Natural killer cell (primary cell): ENCODE measurements around the gene HIVEP3. TPM values are rescaled to one million over a fixed set of nuclear protein-coding genes. Genes with fewer than 3 reads are reported as not detected.

Experiments
- ATAC-seq, 3 donors: fragments of 150-1000 bp in 2 of 3; fragments of 200-7000 bp in 1 of 3; cut with Tn5 transposase; 1 replicate in 1 of 3; 2 replicates in 2 of 3; pipeline ENCODE4 v1.10.0; 2021; ENCODE audit warnings: mild to moderate bottlenecking in 2 of 3, moderate library complexity in 2 of 3
- DNase-seq, 2 donors: peaks; one replicate each; pipeline versions ENCODE4 v3.0.0 to v3.0.0-alpha.2; 2013 to 2021; ENCODE audit warnings: mixed read lengths in 1 of 2
- H3K27ac ChIP-seq: one replicate; pipeline ENCODE4 v1.5.1; 2013; ENCODE audit warnings: mild to moderate bottlenecking, low read length
- H3K27me3 ChIP-seq: one replicate; pipeline ENCODE4 v1.6.1; 2013; ENCODE audit warnings: low read length; ENCODE audit not compliant: control insufficient read depth, insufficient read depth
- H3K36me3 ChIP-seq: one replicate; pipeline ENCODE4 v1.6.1; 2013; ENCODE audit warnings: low read length; ENCODE audit not compliant: control insufficient read depth, insufficient read depth
- H3K4me1 ChIP-seq: one replicate; pipeline ENCODE4 v1.6.1; 2013; ENCODE audit warnings: low read length; ENCODE audit not compliant: control insufficient read depth, insufficient read depth
- H3K4me3 ChIP-seq: one replicate; pipeline ENCODE4 v1.5.1; 2013; ENCODE audit warnings: low read length
- H3K9me3 ChIP-seq: one replicate; pipeline ENCODE4 v1.6.1; 2013; ENCODE audit warnings: low read length; ENCODE audit not compliant: control insufficient read depth, insufficient read depth
- H3K27ac Mint-ChIP-seq, 2 donors: one replicate each; pipeline ENCODE4 v1.8.0; 2022; ENCODE audit warnings: mild to moderate bottlenecking in 2 of 2, mixed read lengths in 2 of 2, moderate library complexity in 1 of 2
- H3K27me3 Mint-ChIP-seq, 2 donors: one replicate each; pipeline ENCODE4 v1.8.0; 2022; ENCODE audit warnings: low read depth in 2 of 2, mixed read lengths in 2 of 2
- H3K36me3 Mint-ChIP-seq: one replicate; pipeline ENCODE4 v1.8.0; 2022; ENCODE audit warnings: mixed read lengths
- H3K4me1 Mint-ChIP-seq, 2 donors: one replicate each; pipeline ENCODE4 v1.8.0; 2022; ENCODE audit warnings: mixed read lengths in 2 of 2
- H3K4me3 Mint-ChIP-seq: one replicate; pipeline ENCODE4 v1.8.0; 2022; ENCODE audit warnings: mild to moderate bottlenecking, moderate library complexity, mixed read lengths
- H3K9me3 Mint-ChIP-seq, 2 donors: one replicate each; pipeline ENCODE4 v1.8.0; 2022; ENCODE audit warnings: mixed read lengths in 2 of 2
- WGBS: methylation state at CpG from one replicate; pipeline ENCODE4 v1.1.7; 2013; ENCODE audit warnings: missing lambda C conversion rate; ENCODE audit not compliant: insufficient coverage; 5-methylcytosine and 5-hydroxymethylcytosine counted together
- intact Hi-C: fragments of 100-400 bp; cut with micrococcal nuclease; formaldehyde crosslinking; loops from one replicate; pipeline ENCODE4 v1.14.2; 2022
- total RNA-seq, 4 donors: library from RNA; stranded (reverse); fragments of 120-200 nt in 1 of 4; gene quantifications; one replicate each; pipeline versions ENCODE4 v1.2.3 to v1.2.4, GENCODE V29; 2013 to 2022
- TF ChIP-seq, protein P1 (sequence below): fragments of 200-600 bp; IDR thresholded peaks from one replicate; pipeline ENCODE4 v1.8.0; 2022; ENCODE audit warnings: antibody characterized with exemption

The HIVEP3 gene
- total RNA-seq, 3 donors from 2014 or later (not counting 1 experiment from before 2014, with no cell fraction given) = 26.2 to 35.2 (median 29.8) TPM

DNA sequence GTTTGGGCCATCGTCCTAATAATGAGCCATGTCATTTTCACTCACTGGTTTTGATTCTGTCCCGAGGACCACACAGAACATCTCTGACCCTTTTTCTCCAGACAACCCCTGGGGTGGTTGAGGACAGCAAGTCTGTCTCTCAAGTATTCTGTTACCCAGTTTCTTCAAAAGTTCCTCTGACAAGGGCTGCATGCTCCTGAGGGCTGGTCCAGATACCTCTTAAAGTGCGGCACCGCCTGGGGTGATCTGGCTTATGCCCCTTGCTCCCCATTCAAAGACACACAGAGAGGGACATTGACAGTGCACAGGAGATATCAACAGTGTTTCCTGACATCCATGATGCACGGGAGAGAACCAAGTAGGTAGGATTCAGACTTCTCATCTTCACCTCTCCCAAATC, 301.4 kb downstream of the HIVEP3 start:
- no peaks in the 10 kb centered on the region for H3K27me3 Mint-ChIP-seq
- no peak overlapping the region for H3K4me3 Mint-ChIP-seq
- no peak overlapping the region for H3K4me3 ChIP-seq
- TF ChIP-seq, protein P1, sequence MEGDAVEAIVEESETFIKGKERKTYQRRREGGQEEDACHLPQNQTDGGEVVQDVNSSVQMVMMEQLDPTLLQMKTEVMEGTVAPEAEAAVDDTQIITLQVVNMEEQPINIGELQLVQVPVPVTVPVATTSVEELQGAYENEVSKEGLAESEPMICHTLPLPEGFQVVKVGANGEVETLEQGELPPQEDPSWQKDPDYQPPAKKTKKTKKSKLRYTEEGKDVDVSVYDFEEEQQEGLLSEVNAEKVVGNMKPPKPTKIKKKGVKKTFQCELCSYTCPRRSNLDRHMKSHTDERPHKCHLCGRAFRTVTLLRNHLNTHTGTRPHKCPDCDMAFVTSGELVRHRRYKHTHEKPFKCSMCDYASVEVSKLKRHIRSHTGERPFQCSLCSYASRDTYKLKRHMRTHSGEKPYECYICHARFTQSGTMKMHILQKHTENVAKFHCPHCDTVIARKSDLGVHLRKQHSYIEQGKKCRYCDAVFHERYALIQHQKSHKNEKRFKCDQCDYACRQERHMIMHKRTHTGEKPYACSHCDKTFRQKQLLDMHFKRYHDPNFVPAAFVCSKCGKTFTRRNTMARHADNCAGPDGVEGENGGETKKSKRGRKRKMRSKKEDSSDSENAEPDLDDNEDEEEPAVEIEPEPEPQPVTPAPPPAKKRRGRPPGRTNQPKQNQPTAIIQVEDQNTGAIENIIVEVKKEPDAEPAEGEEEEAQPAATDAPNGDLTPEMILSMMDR = no peak
- 87% methylated on average over 5 of the region's 5 CpGs for WGBS
- H3K4me1 Mint-ChIP-seq = peaks cover 34 to 54% of the 10 kb centered on the region in 2 donors
- H3K9me3 Mint-ChIP-seq = no peaks in the 10 kb centered on the region
- H3K36me3 Mint-ChIP-seq = no peaks in the 10 kb centered on the region
- H3K27me3 ChIP-seq = no peaks in the 10 kb centered on the region
- H3K27ac Mint-ChIP-seq = no peak overlapping the region
- no peaks in the 10 kb centered on the region for H3K36me3 ChIP-seq
- DNase-seq (no peak), ATAC-seq (no peak)
- peaks cover 4% of the 10 kb centered on the region for H3K4me1 ChIP-seq
- intact Hi-C loops = no loop called here
- H3K9me3 ChIP-seq = no peaks in the 10 kb centered on the region
- no peak overlapping the region for H3K27ac ChIP-seq

DNA sequence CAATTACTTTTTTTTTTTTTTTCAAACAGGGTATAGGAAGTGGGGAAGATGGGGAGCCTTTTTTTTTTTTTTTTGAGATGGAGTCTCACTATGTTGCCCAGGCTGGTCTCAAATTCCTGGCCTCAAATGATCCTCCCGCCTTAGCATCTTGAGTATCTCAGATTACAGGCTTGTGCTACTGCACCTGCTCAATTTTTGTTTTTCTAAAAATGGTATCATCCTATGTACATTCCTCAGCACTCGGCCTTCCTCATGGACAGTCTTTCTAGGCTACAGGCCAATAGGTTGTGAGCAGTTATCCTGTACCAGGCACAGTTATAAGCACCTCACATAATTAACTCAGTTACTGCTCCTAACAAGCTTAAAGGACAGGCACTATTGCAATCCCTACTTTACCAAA, 302.2 kb downstream of the HIVEP3 start:
- no peaks in the 10 kb centered on the region for H3K36me3 Mint-ChIP-seq
- H3K4me1 Mint-ChIP-seq = peaks cover 28 to 52% of the 10 kb centered on the region in 2 donors
- TF ChIP-seq, protein P1 = no peak
- H3K9me3 Mint-ChIP-seq = no peaks in the 10 kb centered on the region
- Histone ChIP-seq H3K36me3 (no peaks in the 10 kb centered on the region), H3K9me3 (no peaks in the 10 kb centered on the region), H3K27me3 (no peaks in the 10 kb centered on the region), H3K27ac (no peak overlapping the region), H3K4me1 (peaks cover 4% of the 10 kb centered on the region), H3K4me3 (no peak overlapping the region)
- H3K27ac Mint-ChIP-seq = no peak overlapping the region
- H3K27me3 Mint-ChIP-seq = no peaks in the 10 kb centered on the region
- no peak for DNase-seq
- no peak overlapping the region for H3K4me3 Mint-ChIP-seq
- intact Hi-C loops = no loop called here
- WGBS = 100% methylated on average over 2 of the region's 2 CpGs
- ATAC-seq = no peak

DNA sequence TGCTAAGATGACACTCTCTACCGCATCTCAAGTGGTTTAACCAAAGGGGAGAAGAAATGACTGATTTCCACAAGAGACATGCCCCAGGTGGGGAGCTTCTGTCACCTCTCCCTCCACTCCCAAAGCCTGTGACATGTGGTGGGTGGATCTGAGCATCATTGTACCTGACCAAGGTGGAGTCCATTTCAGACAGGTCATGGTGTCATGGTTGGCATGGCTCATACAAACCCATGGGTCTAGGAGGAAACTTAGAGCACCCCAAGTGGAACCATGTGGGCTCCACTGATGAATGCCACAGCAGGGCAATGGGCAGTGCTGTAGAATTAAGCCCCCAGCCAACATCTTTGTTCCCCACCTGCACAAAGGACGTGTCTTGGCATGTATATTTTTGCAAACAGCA, 302.7 kb downstream of the HIVEP3 start:
- ATAC-seq (no peak), DNase-seq (no peak)
- Mint-ChIP-seq H3K4me3 (no peak overlapping the region), H3K27me3 (no peaks in the 10 kb centered on the region), H3K27ac (no peak overlapping the region), H3K36me3 (no peaks in the 10 kb centered on the region), H3K9me3 (no peaks in the 10 kb centered on the region), H3K4me1 (peaks cover 26 to 49% of the 10 kb centered on the region in 2 donors)
- H3K4me3 ChIP-seq = no peak overlapping the region
- intact Hi-C loops = no loop called here
- no peaks in the 10 kb centered on the region for H3K9me3 ChIP-seq
- 88% methylated on average over 2 of the region's 2 CpGs for WGBS
- H3K27me3 ChIP-seq = no peaks in the 10 kb centered on the region
- peaks cover 4% of the 10 kb centered on the region for H3K4me1 ChIP-seq
- no peak overlapping the region for H3K27ac ChIP-seq
- TF ChIP-seq, protein P1 = no peak
- H3K36me3 ChIP-seq = no peaks in the 10 kb centered on the region

DNA sequence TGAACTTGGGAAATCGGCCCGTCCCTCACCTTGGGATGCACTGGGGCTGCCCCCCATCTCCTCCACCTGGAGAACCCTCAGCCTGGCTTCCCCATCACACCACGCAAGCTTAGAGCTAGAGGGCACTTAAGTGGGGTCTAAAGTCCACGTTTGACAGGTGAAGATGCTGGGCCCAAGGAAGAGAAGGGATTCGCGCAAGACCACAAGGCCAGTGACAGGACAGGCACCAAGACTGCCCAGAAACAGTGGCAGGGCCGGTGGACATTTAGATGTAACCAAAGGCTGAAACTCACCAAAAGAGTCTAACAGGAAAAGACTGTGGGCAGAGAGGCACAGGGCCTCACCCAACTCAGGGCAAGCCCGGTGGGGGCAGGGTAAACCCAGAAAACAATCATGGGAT, 303.4 kb downstream of the HIVEP3 start:
- Histone ChIP-seq H3K36me3 (no peaks in the 10 kb centered on the region), H3K4me3 (no peak overlapping the region), H3K27me3 (no peaks in the 10 kb centered on the region), H3K4me1 (peaks cover 4% of the 10 kb centered on the region), H3K9me3 (no peaks in the 10 kb centered on the region), H3K27ac (no peak overlapping the region)
- no peaks in the 10 kb centered on the region for H3K9me3 Mint-ChIP-seq
- no peaks in the 10 kb centered on the region for H3K27me3 Mint-ChIP-seq
- H3K4me1 Mint-ChIP-seq = peaks cover 30 to 46% of the 10 kb centered on the region in 2 donors
- intact Hi-C loops = no loop called here
- 87% methylated on average over 8 of the region's 8 CpGs for WGBS
- H3K4me3 Mint-ChIP-seq = peak overlapping the region; percentile 57
- ATAC-seq (no peak), DNase-seq (no peak)
- no peaks in the 10 kb centered on the region for H3K36me3 Mint-ChIP-seq
- TF ChIP-seq, protein P1 = no peak
- H3K27ac Mint-ChIP-seq = peak overlapping the region in 1 of 2 donors; percentile 62
